Astrocyte (in vitro differentiated cells and primary cell): ENCODE results near the gene RNU7-1. TPM values are rescaled to one million over a fixed set of nuclear protein-coding genes. Genes with fewer than 3 reads are reported as not detected.
A peak's percentile ranks its signal among the peaks of the same experiment; 100 is the strongest.

Experiments used
- DNase-seq: peaks from one replicate; pipeline ENCODE4 v3.0.0-alpha.2; 2010; ENCODE audit warnings: low read depth
- FAIRE-seq: peaks from 2 replicates; lab custom pipeline; 2011; peaks lifted over from hg19 to GRCh38; lab: Jason Lieb, UNC
- H2AFZ ChIP-seq: 2 replicates; pipeline ENCODE4 v1.6.0; 2012; ENCODE audit warnings: low read depth, low read length, inconsistent platforms
- H3K27ac ChIP-seq: 2 replicates; pipeline ENCODE4 v1.5.1; 2011; ENCODE audit warnings: low read depth, low read length, inconsistent platforms
- H3K27me3 ChIP-seq: 2 replicates; pipeline ENCODE4 v1.6.0; 2011; ENCODE audit warnings: low read length, inconsistent platforms; ENCODE audit not compliant: insufficient read depth
- H3K36me3 ChIP-seq: 2 replicates; pipeline ENCODE4 v1.5.1; 2011; ENCODE audit warnings: low read length, inconsistent platforms; ENCODE audit not compliant: insufficient read depth
- H3K4me1 ChIP-seq: 2 replicates; pipeline ENCODE4 v1.5.1; 2011; ENCODE audit warnings: low read length, inconsistent platforms; ENCODE audit not compliant: insufficient read depth
- H3K4me2 ChIP-seq: 2 replicates; pipeline ENCODE4 v1.6.0; 2012; ENCODE audit warnings: low read length, inconsistent platforms
- H3K4me3 ChIP-seq: 2 replicates; pipeline ENCODE4 v1.5.1; 2011; ENCODE audit warnings: low read depth, mild to moderate bottlenecking, low read length, inconsistent platforms; ENCODE audit not compliant: insufficient read depth
- H3K79me2 ChIP-seq: 2 replicates; pipeline ENCODE4 v1.6.0; 2012; ENCODE audit warnings: mild to moderate bottlenecking, low read length, inconsistent platforms; ENCODE audit not compliant: insufficient read depth
- H3K9ac ChIP-seq: 2 replicates; pipeline ENCODE4 v1.6.0; 2012; ENCODE audit warnings: mild to moderate bottlenecking, low read length, inconsistent platforms
- H3K9me3 ChIP-seq: 2 replicates; pipeline ENCODE4 v1.5.1; 2012; ENCODE audit warnings: low read depth, mild to moderate bottlenecking, low read length, inconsistent platforms; ENCODE audit not compliant: insufficient read depth
- H4K20me1 ChIP-seq: 2 replicates; pipeline ENCODE4 v1.6.0; 2012; ENCODE audit warnings: low read length, inconsistent platforms; ENCODE audit not compliant: insufficient read depth
- H3K27ac Mint-ChIP-seq: one replicate; pipeline ENCODE4 v1.8.0; 2021; ENCODE audit warnings: mild to moderate bottlenecking, mixed read lengths; ENCODE audit not compliant: unreplicated experiment
- H3K27me3 Mint-ChIP-seq: one replicate; pipeline ENCODE4 v1.8.0; 2021; ENCODE audit warnings: low read depth, mixed read lengths; ENCODE audit not compliant: unreplicated experiment
- H3K36me3 Mint-ChIP-seq: one replicate; pipeline ENCODE4 v1.8.0; 2021; ENCODE audit warnings: low read depth, mixed read lengths; ENCODE audit not compliant: unreplicated experiment
- H3K4me1 Mint-ChIP-seq: one replicate; pipeline ENCODE4 v1.8.0; 2021; ENCODE audit warnings: low read depth, mixed read lengths; ENCODE audit not compliant: unreplicated experiment
- H3K4me3 Mint-ChIP-seq: one replicate; pipeline ENCODE4 v1.8.0; 2021; ENCODE audit warnings: mild to moderate bottlenecking, moderate library complexity, mixed read lengths; ENCODE audit not compliant: unreplicated experiment
- H3K9me3 Mint-ChIP-seq: one replicate; pipeline ENCODE4 v1.8.0; 2021; ENCODE audit warnings: mild to moderate bottlenecking, mixed read lengths; ENCODE audit not compliant: unreplicated experiment
- EZH2 ChIP-seq: IDR thresholded peaks from 2 replicates; pipeline ENCODE4 v1.6.1; 2012; ENCODE audit warnings: mild to moderate bottlenecking, low read length, inconsistent platforms; ENCODE audit not compliant: insufficient read depth
- total RNA-seq: library from RNA; stranded (reverse); gene quantifications from 2 replicates; pipeline ENCODE4 v1.2.1, GENCODE V29; 2021
- TF ChIP-seq, protein P1 (sequence below): IDR thresholded peaks from 2 replicates; pipeline ENCODE4 v1.5.1; 2011; ENCODE audit warnings: low read depth, mild to moderate bottlenecking, inconsistent platforms, low read length, moderate library complexity; ENCODE audit not compliant: insufficient read depth

The RNU7-1 gene
- total RNA-seq, 1 donor from 2014 or later: not detected

DNA sequence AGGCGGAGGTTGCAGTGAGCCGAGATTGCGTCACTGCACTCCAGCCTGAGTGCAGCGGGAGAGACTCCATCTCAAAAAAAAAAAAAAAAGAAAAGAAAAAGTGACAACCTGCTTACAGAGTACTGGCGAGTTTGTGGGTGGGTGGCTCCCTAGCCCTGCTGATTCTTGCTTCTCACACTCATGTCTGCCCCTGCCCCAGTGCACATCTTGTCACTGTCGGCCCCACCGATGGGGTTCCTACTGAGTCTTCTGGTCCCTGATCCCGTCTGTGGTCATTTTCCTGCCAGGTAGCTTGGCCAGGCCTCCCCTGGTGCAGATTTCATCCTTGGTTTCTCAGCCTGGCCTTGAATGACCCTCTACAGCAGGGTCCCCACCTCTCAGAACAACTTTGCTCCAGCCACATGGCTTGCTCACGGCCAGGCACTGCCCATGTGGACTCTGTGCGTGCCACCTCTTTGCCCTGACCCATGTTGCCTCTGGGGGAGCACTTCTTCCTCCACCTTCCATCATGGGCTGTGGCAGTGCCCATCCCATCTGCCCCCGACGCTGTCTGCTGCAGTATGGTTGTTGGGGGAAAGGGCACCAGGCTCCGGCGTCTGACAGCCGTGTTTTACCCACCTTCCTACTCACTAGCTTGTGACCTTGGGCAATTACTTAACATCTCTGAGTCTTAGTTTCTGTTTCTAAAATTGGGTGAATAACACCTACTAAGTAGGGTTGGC lies 5.4 kb downstream of the RNU7-1 start:
- no peak overlapping the region for H3K27ac ChIP-seq
- peaks cover 19% of the 10 kb centered on the region for H4K20me1 ChIP-seq
- H3K9me3 Mint-ChIP-seq: no peaks in the 10 kb centered on the region
- no peaks in the 10 kb centered on the region for H3K36me3 ChIP-seq
- peaks cover 28% of the 10 kb centered on the region for H3K4me1 Mint-ChIP-seq
- no peaks in the 10 kb centered on the region for H3K9me3 ChIP-seq
- no peak for FAIRE-seq
- TF ChIP-seq EZH2: no peak
- TF ChIP-seq, protein P1, sequence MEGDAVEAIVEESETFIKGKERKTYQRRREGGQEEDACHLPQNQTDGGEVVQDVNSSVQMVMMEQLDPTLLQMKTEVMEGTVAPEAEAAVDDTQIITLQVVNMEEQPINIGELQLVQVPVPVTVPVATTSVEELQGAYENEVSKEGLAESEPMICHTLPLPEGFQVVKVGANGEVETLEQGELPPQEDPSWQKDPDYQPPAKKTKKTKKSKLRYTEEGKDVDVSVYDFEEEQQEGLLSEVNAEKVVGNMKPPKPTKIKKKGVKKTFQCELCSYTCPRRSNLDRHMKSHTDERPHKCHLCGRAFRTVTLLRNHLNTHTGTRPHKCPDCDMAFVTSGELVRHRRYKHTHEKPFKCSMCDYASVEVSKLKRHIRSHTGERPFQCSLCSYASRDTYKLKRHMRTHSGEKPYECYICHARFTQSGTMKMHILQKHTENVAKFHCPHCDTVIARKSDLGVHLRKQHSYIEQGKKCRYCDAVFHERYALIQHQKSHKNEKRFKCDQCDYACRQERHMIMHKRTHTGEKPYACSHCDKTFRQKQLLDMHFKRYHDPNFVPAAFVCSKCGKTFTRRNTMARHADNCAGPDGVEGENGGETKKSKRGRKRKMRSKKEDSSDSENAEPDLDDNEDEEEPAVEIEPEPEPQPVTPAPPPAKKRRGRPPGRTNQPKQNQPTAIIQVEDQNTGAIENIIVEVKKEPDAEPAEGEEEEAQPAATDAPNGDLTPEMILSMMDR: no peak
- no peaks in the 10 kb centered on the region for H3K27me3 ChIP-seq
- no peaks in the 10 kb centered on the region for H3K36me3 Mint-ChIP-seq
- no peak overlapping the region for H3K27ac Mint-ChIP-seq
- H3K4me1 ChIP-seq: peaks cover 30% of the 10 kb centered on the region
- H3K4me2 ChIP-seq: no peak overlapping the region
- H3K79me2 ChIP-seq: peaks cover 8% of the 10 kb centered on the region
- H3K9ac ChIP-seq: no peak overlapping the region
- DNase-seq: no peak
- H2AFZ ChIP-seq: no peak overlapping the region
- no peaks in the 10 kb centered on the region for H3K27me3 Mint-ChIP-seq
- no peak overlapping the region for H3K4me3 ChIP-seq
- H3K4me3 Mint-ChIP-seq: no peak overlapping the region

DNA sequence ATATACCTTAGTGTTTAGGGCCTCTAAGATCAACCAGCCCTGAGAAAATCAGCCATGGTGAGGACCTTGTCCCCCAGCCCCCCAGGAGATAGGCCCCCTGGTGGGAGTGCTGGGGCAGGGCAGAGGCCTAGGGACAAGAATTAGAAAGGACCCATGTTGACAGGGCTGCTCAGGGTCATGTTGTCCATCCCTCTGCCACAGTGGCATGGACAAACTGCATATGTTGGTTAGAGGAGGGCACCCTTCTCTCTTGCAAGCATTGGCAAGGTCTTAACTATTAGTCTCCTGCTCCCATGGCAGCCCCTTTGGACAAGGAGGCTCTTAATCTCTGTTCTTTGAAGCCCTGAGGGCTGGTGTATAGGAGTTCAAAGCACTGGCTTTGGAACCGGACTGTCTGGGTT lies 6.8 kb downstream of the RNU7-1 start:
- no peak overlapping the region for H3K4me3 Mint-ChIP-seq
- Histone ChIP-seq H4K20me1 (peaks cover 13% of the 10 kb centered on the region), H3K79me2 (peaks cover 3% of the 10 kb centered on the region), H3K9ac (no peak overlapping the region), H2AFZ (no peak overlapping the region), H3K27ac (no peak overlapping the region), H3K4me2 (no peak overlapping the region), H3K9me3 (no peaks in the 10 kb centered on the region), H3K36me3 (no peaks in the 10 kb centered on the region), H3K4me3 (no peak overlapping the region), H3K27me3 (no peaks in the 10 kb centered on the region), H3K4me1 (peaks cover 23% of the 10 kb centered on the region)
- FAIRE-seq: no peak
- peak overlapping the region; percentile 26 for H3K27ac Mint-ChIP-seq
- DNase-seq: no peak
- TF ChIP-seq EZH2: no peak
- TF ChIP-seq, protein P1: peak; percentile 12
- H3K9me3 Mint-ChIP-seq: no peaks in the 10 kb centered on the region
- peaks cover 26% of the 10 kb centered on the region for H3K4me1 Mint-ChIP-seq
- H3K36me3 Mint-ChIP-seq: no peaks in the 10 kb centered on the region
- H3K27me3 Mint-ChIP-seq: no peaks in the 10 kb centered on the region
